HG02763 (cell line): Measurements from ENCODE around the gene RPRD1A.
"Not testable (repeated sequence)": the region's sequence is repeated elsewhere in the genome, so short reads cannot be mapped to it uniquely, and the experiment has no call there.

Experiments
- ATAC-seq: cut with Tn5 transposase; IDR thresholded peaks from one replicate; pipeline ENCODE4 v1.9.1; 2021; ENCODE audit warnings: mild to moderate bottlenecking, moderate library complexity; ENCODE audit not compliant: unreplicated experiment

The RPRD1A gene

GRCh38 chr18:36078751-36079529 is 11.6 kb upstream of the RPRD1A start:
- no peak for ATAC-seq

GRCh38 chr18:36077764-36078163 is 10.4 kb upstream of the RPRD1A start:
- not testable (repeated sequence) for ATAC-seq

GRCh38 chr18:36075862-36076587 is 8.7 kb upstream of the RPRD1A start:
- ATAC-seq: no peak

- no peak for ATAC-seq
Observed at GRCh38 chr18:36074435-36074834, 7.1 kb upstream of the RPRD1A start.

GRCh38 chr18:36073676-36074075 is 6.3 kb upstream of the RPRD1A start:
- ATAC-seq: no peak

GRCh38 chr18:36072406-36072805 is 5.0 kb upstream of the RPRD1A start:
- not testable (repeated sequence) for ATAC-seq

- peak; percentile 1 for ATAC-seq
Observed at GRCh38 chr18:36066686-36067054, 689 bp downstream of the RPRD1A start.

GRCh38 chr18:36066001-36066400 is 1.4 kb downstream of the RPRD1A start:
- no peak for ATAC-seq

GRCh38 chr18:36064809-36065079 is 2.6 kb downstream of the RPRD1A start:
- not testable (repeated sequence) for ATAC-seq

- ATAC-seq: no peak
Observed at GRCh38 chr18:36064027-36064808, 3.1 kb downstream of the RPRD1A start.

GRCh38 chr18:36058674-36059073 is 8.7 kb downstream of the RPRD1A start:
- no peak for ATAC-seq

GRCh38 chr18:36051760-36052159 is 15.6 kb downstream of the RPRD1A start:
- ATAC-seq: no peak

GRCh38 chr18:36050479-36050878 is 16.9 kb downstream of the RPRD1A start:
- no peak for ATAC-seq

- no peak for ATAC-seq
Observed at GRCh38 chr18:36047521-36047920, 19.8 kb downstream of the RPRD1A start.

- ATAC-seq: no peak
Observed at GRCh38 chr18:36046898-36047297, 20.5 kb downstream of the RPRD1A start.

- ATAC-seq: no peak
Observed at GRCh38 chr18:36045241-36045991, 21.9 kb downstream of the RPRD1A start.

GRCh38 chr18:36043153-36043552 is 24.2 kb downstream of the RPRD1A start:
- no peak for ATAC-seq

GRCh38 chr18:36041146-36041545 is 26.2 kb downstream of the RPRD1A start:
- ATAC-seq: no peak

GRCh38 chr18:36038102-36038663 is 29.2 kb downstream of the RPRD1A start:
- ATAC-seq: no peak

- no peak for ATAC-seq
Observed at GRCh38 chr18:36035253-36035652, 32.1 kb downstream of the RPRD1A start.
